ENCODE data around the gene ARPC5.

- TF ChIP-seq CTCF (IDR thresholded peaks at IDR 0.05) (no peak), EZH2 (IDR thresholded peaks at IDR 0.05; ENCODE audit: borderline replicate concordance, insufficient read depth, low read depth, low read length, poor library complexity, severe bottlenecking) (no peak)
These were observed 35.4 kb downstream of the ARPC5 start for GRCh38 chr1:183600136-183600535.
